IgD-negative memory B cell (primary cell): ENCODE data around the gene YARS1. TPM values are rescaled to one million over a fixed set of nuclear protein-coding genes. Genes with fewer than 3 reads are reported as not detected.

ENCODE experiments used
- H3K27ac Mint-ChIP-seq, 3 donors: one replicate each; pipeline ENCODE4 v1.8.0; 2020 to 2022; ENCODE audit warnings: mild to moderate bottlenecking in 3 of 3, mixed read lengths in 3 of 3, moderate library complexity in 1 of 3
- H3K27me3 Mint-ChIP-seq: one replicate; pipeline ENCODE4 v1.8.0; 2021; ENCODE audit warnings: mixed read lengths
- H3K36me3 Mint-ChIP-seq: one replicate; pipeline ENCODE4 v1.8.0; 2020; ENCODE audit warnings: mild to moderate bottlenecking, mixed read lengths
- H3K4me1 Mint-ChIP-seq, 3 donors: one replicate each; pipeline ENCODE4 v1.8.0; 2020 to 2022; ENCODE audit warnings: mixed read lengths in 3 of 3, mild to moderate bottlenecking in 1 of 3
- H3K4me3 Mint-ChIP-seq, 4 donors: one replicate each; pipeline ENCODE4 v1.8.0; 2020 to 2022; ENCODE audit warnings: mild to moderate bottlenecking in 4 of 4, mixed read lengths in 4 of 4, moderate library complexity in 3 of 4
- H3K9me3 Mint-ChIP-seq, 3 donors: one replicate each; pipeline ENCODE4 v1.8.0; 2020 to 2021; ENCODE audit warnings: mixed read lengths in 3 of 3, mild to moderate bottlenecking in 1 of 3
- polyA plus RNA-seq: library from polyadenylated mRNA; unstranded; fragments of 300-500 nt; fragmentation: Illumina TruSeq; gene quantifications from one replicate; pipeline ENCODE4 v1.2.3, GENCODE V29; 2021

Gene YARS1
- polyA plus RNA-seq, 1 donor from 2014 or later: 41.8 TPM

GRCh38 chr1:32775640-32776337, 41.4 kb downstream of the YARS1 start:
- Mint-ChIP-seq H3K27ac (peak overlapping the region in 1 of 3 donors; percentile 43), H3K27me3 (no peaks in the 10 kb centered on the region), H3K36me3 (peaks cover 4% of the 10 kb centered on the region), H3K4me3 (no peak overlapping the region), H3K4me1 (peaks cover 0 to 4% (median 0%) of the 10 kb centered on the region in 3 donors), H3K9me3 (no peaks in the 10 kb centered on the region)

GRCh38 chr1:32774950-32775634, 42.1 kb downstream of the YARS1 start:
- Mint-ChIP-seq H3K27me3 (no peaks in the 10 kb centered on the region), H3K4me1 (peaks cover 0 to 4% (median 0%) of the 10 kb centered on the region in 3 donors), H3K36me3 (peaks cover 2% of the 10 kb centered on the region), H3K4me3 (no peak overlapping the region), H3K9me3 (no peaks in the 10 kb centered on the region), H3K27ac (peak overlapping the region in 1 of 3 donors; percentile 93)

DNA sequence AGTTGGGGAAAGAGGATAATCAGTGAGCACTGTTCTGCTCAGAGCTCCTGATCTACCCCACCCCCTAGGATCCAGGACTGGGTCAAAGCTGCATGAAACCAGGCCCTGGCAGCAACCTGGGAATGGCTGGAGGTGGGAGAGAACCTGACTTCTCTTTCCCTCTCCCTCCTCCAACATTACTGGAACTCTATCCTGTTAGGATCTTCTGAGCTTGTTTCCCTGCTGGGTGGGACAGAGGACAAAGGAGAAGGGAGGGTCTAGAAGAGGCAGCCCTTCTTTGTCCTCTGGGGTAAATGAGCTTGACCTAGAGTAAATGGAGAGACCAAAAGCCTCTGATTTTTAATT, 42.7 kb downstream of the YARS1 start:
- peaks cover 2% of the 10 kb centered on the region for H3K36me3 Mint-ChIP-seq
- no peak overlapping the region for H3K27ac Mint-ChIP-seq

DNA sequence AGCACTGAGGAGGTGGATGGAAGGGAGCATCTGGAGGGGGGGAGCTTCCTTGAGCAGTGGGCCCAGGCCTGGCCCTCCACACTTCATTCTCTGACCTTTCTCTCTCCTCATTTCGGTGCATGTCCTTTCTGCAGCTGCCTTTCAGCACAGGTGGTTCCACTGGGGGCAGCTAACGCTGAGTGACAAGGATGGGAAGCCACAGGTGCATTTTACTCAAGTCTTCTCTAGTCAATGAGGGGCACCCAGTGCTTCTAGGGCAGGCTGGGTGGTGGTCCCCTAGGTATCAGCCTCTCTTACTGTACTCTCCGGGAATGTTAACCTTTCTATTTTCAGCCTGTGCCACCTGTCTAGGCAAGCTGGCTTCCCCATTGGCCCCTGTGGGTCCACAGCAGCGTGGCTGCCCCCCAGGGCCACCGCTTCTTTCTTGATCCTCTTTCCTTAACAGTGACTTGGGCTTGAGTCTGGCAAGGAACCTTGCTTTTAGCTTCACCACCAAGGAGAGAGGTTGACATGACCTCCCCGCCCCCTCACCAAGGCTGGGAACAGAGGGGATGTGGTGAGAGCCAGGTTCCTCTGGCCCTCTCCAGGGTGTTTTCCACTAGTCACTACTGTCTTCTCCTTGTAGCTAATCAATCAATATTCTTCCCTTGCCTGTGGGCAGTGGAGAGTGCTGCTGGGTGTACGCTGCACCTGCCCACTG, 43.2 kb downstream of the YARS1 start:
- H3K9me3 Mint-ChIP-seq: no peaks in the 10 kb centered on the region
- H3K27ac Mint-ChIP-seq: peak overlapping the region in 1 of 3 donors; percentile 1
- no peaks in the 10 kb centered on the region for H3K27me3 Mint-ChIP-seq
- H3K4me1 Mint-ChIP-seq: peaks cover 0 to 4% (median 0%) of the 10 kb centered on the region in 3 donors
- H3K36me3 Mint-ChIP-seq: peaks cover 2% of the 10 kb centered on the region
- H3K4me3 Mint-ChIP-seq: no peak overlapping the region

More for the DNA sequence above, 42.7 kb downstream of the YARS1 start:
- H3K4me3 Mint-ChIP-seq: no peak overlapping the region
- no peaks in the 10 kb centered on the region for H3K27me3 Mint-ChIP-seq
- H3K4me1 Mint-ChIP-seq: peaks cover 0 to 4% (median 0%) of the 10 kb centered on the region in 3 donors
- no peaks in the 10 kb centered on the region for H3K9me3 Mint-ChIP-seq

- Mint-ChIP-seq H3K4me3 (no peak overlapping the region), H3K36me3 (peaks cover 2% of the 10 kb centered on the region), H3K9me3 (no peaks in the 10 kb centered on the region)
Measured at GRCh38 chr1:32773018-32773763, 44.0 kb downstream of the YARS1 start.

DNA sequence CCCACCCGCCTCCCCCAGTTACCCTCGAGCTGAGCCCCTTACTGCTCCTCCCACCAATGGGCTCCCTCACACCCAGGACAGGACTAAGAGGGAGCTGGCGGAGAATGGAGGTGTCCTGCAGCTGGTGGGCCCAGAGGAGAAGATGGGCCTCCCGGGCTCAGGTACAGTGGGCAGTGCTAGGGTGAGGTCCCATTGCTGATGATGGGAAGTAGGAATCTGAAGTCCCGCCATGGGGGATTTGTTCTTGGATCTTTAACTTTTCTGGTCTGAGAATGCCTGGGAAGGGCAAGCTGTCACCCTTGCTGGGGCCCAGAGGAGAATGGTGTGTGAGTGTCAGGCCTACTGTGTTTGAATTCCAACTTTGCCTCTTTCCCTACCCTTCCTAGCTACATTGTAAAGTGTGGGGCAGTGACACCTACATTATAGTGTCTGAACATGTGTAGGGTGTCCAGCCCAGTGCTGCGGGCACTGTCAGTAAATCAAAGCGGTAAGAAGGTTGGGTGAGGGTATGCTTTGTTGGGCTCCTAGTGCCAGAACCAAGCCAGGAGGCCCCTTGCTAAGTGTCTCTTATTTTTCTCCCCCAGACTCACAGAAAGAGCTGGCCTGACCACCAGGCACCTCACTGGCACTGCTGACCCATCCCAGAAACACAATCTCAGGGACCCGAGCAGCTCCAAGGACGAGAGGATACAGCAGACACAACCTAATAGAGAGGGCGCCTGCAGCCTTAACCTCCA, 44.7 kb downstream of the YARS1 start:
- Mint-ChIP-seq H3K9me3 (no peaks in the 10 kb centered on the region), H3K27me3 (no peaks in the 10 kb centered on the region), H3K36me3 (no peaks in the 10 kb centered on the region), H3K4me3 (no peak overlapping the region), H3K27ac (peak overlapping the region in 2 of 3 donors; percentile 16 to 57), H3K4me1 (peaks cover 0 to 4% (median 0%) of the 10 kb centered on the region in 3 donors)

More at GRCh38 chr1:32773018-32773763, 44.0 kb downstream of the YARS1 start:
- Mint-ChIP-seq H3K27me3 (no peaks in the 10 kb centered on the region), H3K4me1 (peaks cover 0 to 4% (median 0%) of the 10 kb centered on the region in 3 donors), H3K27ac (peak overlapping the region in 1 of 3 donors; percentile 1)

DNA sequence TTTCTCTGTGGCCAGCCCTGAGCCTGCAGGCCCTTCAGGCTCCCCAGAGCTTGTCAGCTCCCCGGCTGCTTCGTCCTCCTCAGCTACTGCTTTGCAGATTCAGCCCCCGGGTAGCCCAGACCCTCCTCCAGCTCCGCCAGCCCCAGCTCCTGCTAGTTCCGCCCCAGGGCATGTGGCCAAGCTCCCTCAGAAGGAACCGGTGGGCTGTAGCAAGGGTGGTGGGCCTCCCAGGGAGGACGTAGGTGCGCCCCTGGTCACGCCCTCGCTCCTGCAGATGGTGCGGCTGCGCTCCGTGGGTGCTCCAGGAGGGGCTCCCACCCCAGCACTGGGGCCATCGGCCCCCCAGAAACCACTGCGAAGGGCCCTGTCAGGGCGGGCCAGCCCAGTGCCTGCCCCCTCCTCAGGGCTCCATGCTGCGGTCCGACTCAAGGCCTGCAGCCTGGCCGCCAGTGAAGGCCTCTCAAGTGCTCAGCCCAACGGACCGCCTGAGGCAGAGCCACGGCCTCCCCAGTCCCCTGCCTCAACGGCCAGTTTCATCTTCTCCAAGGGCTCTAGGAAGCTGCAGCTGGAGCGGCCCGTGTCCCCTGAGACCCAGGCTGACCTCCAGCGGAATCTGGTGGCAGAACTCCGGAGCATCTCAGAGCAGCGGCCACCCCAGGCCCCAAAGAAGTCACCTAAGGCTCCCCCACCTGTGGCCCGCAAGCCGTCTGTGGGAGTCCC, 45.4 kb downstream of the YARS1 start:
- H3K27me3 Mint-ChIP-seq: no peaks in the 10 kb centered on the region
- no peak overlapping the region for H3K4me3 Mint-ChIP-seq
- no peaks in the 10 kb centered on the region for H3K36me3 Mint-ChIP-seq
- no peaks in the 10 kb centered on the region for H3K9me3 Mint-ChIP-seq
- H3K27ac Mint-ChIP-seq: peak overlapping the region in 1 of 3 donors; percentile 57
- H3K4me1 Mint-ChIP-seq: peaks cover 0 to 4% (median 0%) of the 10 kb centered on the region in 3 donors

- Mint-ChIP-seq H3K9me3 (no peaks in the 10 kb centered on the region), H3K27me3 (no peaks in the 10 kb centered on the region), H3K4me3 (no peak overlapping the region), H3K4me1 (peaks cover 0 to 4% (median 0%) of the 10 kb centered on the region in 3 donors), H3K27ac (no peak overlapping the region), H3K36me3 (no peaks in the 10 kb centered on the region)
Measured at GRCh38 chr1:32770741-32771548, 46.2 kb downstream of the YARS1 start.

- H3K4me3 Mint-ChIP-seq: no peak overlapping the region
- H3K27ac Mint-ChIP-seq: no peak overlapping the region
- no peaks in the 10 kb centered on the region for H3K27me3 Mint-ChIP-seq
- H3K36me3 Mint-ChIP-seq: no peaks in the 10 kb centered on the region
- H3K4me1 Mint-ChIP-seq: peaks cover 0 to 4% (median 0%) of the 10 kb centered on the region in 3 donors
- H3K9me3 Mint-ChIP-seq: no peaks in the 10 kb centered on the region
Measured at GRCh38 chr1:32770221-32770731, 46.9 kb downstream of the YARS1 start.

GRCh38 chr1:32769524-32770220, 47.5 kb downstream of the YARS1 start:
- H3K9me3 Mint-ChIP-seq: no peaks in the 10 kb centered on the region
- no peaks in the 10 kb centered on the region for H3K36me3 Mint-ChIP-seq
- no peak overlapping the region for H3K27ac Mint-ChIP-seq
- peaks cover 0 to 4% (median 0%) of the 10 kb centered on the region in 3 donors for H3K4me1 Mint-ChIP-seq
- no peak overlapping the region for H3K4me3 Mint-ChIP-seq
- H3K27me3 Mint-ChIP-seq: no peaks in the 10 kb centered on the region

DNA sequence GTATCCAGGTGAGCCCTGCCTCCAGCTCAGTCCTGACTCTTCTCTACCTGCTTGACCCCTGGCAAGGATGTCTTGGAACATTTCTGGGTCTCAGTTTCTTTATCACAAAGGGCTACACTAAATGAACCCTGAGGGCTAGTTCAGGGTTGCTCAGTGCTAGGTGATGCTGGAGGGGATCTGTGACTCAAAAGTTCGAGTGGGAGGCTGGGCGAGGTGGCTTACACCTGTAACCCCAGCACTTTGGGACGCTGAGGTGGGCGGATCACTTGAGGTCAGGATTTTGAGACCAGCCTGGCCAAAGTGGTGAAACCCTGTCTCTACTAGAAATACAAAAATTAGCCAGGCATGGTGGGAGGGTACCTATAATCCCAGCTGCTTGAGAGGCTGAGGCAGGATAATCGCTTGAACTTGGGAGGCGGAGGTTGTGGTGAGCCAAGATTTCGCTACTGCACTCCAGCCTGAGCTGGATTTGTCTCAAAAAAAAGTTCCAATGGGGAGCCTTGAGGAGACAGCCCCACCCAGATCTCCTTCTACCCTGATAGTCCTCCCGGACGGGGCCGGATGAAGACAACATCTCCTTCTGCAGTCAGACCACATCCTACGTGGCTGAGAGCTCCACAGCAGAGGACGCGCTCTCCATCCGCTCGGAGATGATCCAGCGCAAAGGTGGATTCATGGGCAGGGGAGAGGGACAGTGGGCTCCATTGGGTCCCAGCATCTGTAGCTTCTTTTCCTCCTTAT, 48.9 kb downstream of the YARS1 start:
- H3K27ac Mint-ChIP-seq: no peak overlapping the region
- H3K9me3 Mint-ChIP-seq: no peaks in the 10 kb centered on the region
- peaks cover 0 to 4% (median under 1%) of the 10 kb centered on the region in 3 donors for H3K4me1 Mint-ChIP-seq
- H3K27me3 Mint-ChIP-seq: no peaks in the 10 kb centered on the region
- no peaks in the 10 kb centered on the region for H3K36me3 Mint-ChIP-seq
- no peak overlapping the region for H3K4me3 Mint-ChIP-seq

GRCh38 chr1:32767641-32768040, 49.5 kb downstream of the YARS1 start:
- Mint-ChIP-seq H3K4me3 (peak overlapping the region in 1 of 4 donors; percentile 0), H3K4me1 (peaks cover 0 to 2% (median 0%) of the 10 kb centered on the region in 3 donors), H3K27me3 (no peaks in the 10 kb centered on the region), H3K27ac (no peak overlapping the region), H3K9me3 (no peaks in the 10 kb centered on the region), H3K36me3 (no peaks in the 10 kb centered on the region)
